ENCODE results near the gene OR2B6.

The OR2B6 gene

DNA sequence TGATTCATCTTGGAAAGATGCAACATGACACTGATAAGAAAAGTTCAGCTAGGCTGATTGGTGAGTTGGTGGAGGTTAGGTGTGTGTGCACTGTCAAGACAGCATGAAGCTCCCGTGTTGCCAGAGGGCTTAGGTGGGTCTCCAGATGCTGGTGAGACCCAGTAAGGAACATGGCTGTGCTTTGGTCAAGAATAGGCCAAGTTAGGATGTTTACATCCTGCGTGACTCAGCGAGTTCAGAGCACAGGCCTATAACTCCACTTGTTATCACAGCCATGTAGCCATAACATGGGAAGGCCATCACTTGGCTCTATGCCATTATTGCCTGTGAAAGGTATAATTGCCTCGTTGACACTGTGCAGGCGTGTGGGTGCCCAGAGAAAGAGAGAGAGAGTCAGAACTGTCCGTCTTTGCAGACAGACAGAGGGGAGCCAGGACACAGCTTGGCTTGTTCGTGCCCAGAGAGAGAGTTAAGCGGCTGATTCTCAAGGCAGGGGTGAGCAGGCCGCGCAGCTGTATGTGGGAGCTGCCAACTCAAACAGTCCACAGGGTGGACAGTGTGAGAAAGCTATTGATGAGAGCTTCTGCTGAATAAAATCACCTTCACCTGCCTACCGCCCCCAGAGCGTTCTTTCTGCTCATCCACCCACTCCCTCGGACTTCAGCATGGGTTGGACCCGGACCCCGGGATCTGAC lies 43.5 kb downstream of the OR2B6 start:
- no peak for DNase-seq (ENCODE audit: low read depth in 2 of 2)

DNA sequence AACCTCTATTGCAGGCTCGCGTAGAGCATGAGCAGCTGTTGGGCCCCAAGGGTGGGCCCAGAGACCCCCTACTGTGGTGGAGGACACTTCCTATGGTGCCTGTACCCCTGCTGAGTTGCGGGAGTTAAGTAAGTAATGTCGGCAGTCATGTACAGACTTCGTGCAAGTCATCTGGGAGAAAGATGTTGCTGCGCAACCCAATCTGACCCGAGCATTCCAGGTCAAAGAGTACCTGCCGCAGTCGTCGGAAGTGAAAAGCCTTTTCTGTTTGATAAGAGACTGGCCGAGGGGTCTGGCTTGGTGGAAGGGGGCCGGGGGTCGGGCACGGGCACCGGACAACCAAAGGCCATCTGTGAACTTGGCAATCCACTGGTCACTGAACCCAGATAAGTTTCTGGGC lies 44.3 kb downstream of the OR2B6 start:
- DNase-seq (ENCODE audit: low read depth in 2 of 2) = no peak

DNA sequence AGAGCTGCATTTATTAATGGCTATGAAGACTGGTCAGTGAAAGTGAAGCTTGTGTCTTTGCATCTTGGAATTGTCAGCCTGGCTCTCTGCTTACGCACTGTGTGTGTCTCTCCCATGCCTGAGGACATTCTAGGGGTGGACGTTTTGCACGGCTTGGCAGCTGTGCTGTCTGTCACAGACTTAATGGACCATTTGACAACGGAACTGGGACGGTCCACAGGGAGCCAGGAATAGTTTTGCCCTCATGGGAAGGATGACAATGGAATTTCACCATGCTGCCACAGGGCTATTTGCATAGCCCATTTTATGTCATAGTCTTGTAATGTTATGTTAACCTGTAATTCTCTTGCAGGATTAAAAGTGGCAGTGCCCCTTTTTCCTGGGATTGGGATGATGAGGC lies 44.7 kb downstream of the OR2B6 start:
- no peak for DNase-seq (ENCODE audit: low read depth in 2 of 2)

GRCh38 chr6:28002161-28002560 lies 45.1 kb downstream of the OR2B6 start:
- no peak for DNase-seq (ENCODE audit: low read depth in 2 of 2)

DNA sequence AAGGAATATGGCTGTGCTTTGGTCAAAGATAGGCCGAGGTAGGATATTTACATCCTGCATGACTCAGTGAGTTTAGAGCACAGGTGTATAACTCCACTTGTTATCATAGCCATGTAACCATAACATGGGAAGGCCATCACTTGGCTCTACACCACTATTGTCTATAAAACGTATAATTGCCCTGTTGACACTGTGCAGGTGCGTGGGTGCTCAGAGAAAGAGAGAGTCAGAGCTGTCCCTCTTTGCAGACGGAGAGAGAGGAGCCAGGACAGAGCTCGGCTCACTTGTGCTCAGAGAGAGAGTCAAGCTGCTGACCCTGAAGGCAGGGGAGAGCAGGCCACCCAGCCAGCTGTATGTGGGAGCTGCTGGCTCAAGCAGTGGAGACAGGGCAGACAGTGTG lies 46.0 kb downstream of the OR2B6 start:
- DNase-seq (ENCODE audit: low read depth in 2 of 2) = no peak

DNA sequence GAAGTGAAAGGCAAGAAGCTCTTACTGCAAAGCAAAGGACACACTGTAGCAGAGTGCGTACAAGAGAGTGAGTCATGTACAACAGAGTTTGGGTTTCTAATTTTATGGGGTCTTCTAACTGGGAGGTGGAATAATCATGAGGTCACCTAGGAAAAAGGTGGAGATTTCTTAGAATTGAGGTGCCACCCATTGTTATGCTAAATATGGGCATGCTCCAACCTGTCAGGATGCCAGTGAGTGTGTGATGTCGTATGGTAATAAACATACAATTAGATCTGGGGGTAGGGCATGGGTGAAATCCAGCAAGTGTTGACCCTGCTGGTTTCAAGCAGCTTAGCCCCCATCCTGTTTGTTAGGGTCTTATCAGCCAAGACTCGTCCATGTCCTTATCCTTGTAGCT lies 46.6 kb downstream of the OR2B6 start:
- DNase-seq (ENCODE audit: low read depth in 2 of 2) = no peak

GRCh38 chr6:28004350-28005151 lies 47.5 kb downstream of the OR2B6 start:
- no peak for DNase-seq (ENCODE audit: low read depth in 2 of 2)

GRCh38 chr6:28005152-28005890 lies 48.3 kb downstream of the OR2B6 start:
- no peak for DNase-seq (ENCODE audit: low read depth in 2 of 2)

- DNase-seq (ENCODE audit: low read depth in 2 of 2) = no peak
Observed at GRCh38 chr6:28005975-28006374, 48.9 kb downstream of the OR2B6 start.
